Osteoblast (primary cell): ENCODE results near the gene CPN2. TPM values are rescaled to one million over a fixed set of nuclear protein-coding genes. Genes with fewer than 3 reads are reported as not detected.

ENCODE experiments used
- DNase-seq: peaks from one replicate; pipeline ENCODE4 v3.0.0; 2011; ENCODE audit warnings: low spot score, mixed read lengths; ENCODE audit not compliant: insufficient read length; ENCODE audit errors: missing footprints
- H2AFZ ChIP-seq: 2 replicates; pipeline ENCODE4 v1.6.0; 2011; ENCODE audit warnings: mild to moderate bottlenecking, low read length
- H3K27ac ChIP-seq: 2 replicates; pipeline ENCODE4 v1.5.1; 2011; ENCODE audit warnings: mild to moderate bottlenecking, low read depth, low read length, moderate library complexity
- H3K27me3 ChIP-seq: 2 replicates; pipeline ENCODE4 v1.6.0; 2012; ENCODE audit warnings: mild to moderate bottlenecking, control low read depth, inconsistent platforms, low read length, moderate library complexity; ENCODE audit not compliant: insufficient read depth
- H3K36me3 ChIP-seq: 2 replicates; pipeline ENCODE4 v1.5.1; 2011; ENCODE audit warnings: mild to moderate bottlenecking, low read length, control low read depth, moderate library complexity; ENCODE audit not compliant: insufficient read depth
- H3K4me1 ChIP-seq: 2 replicates; pipeline ENCODE4 v1.5.1; 2011; ENCODE audit warnings: mild to moderate bottlenecking, low read length, control low read depth, moderate library complexity; ENCODE audit not compliant: insufficient read depth
- H3K4me2 ChIP-seq: 2 replicates; pipeline ENCODE4 v1.6.0; 2011; ENCODE audit warnings: mild to moderate bottlenecking, low read length; ENCODE audit not compliant: insufficient read depth
- H3K4me3 ChIP-seq: fragments of 200-600 bp; sonication (generic); 3 replicates; pipeline ENCODE4 v1.5.1; 2012; ENCODE audit warnings: mild to moderate bottlenecking, low read length, inconsistent platforms; ENCODE audit not compliant: insufficient read depth
- H3K79me2 ChIP-seq: 2 replicates; pipeline ENCODE4 v1.6.0; 2012; ENCODE audit warnings: mild to moderate bottlenecking, low read length, control low read depth, inconsistent platforms; ENCODE audit not compliant: insufficient read depth
- H3K9me3 ChIP-seq: 2 replicates; pipeline ENCODE4 v1.5.1; 2011; ENCODE audit warnings: low read depth, low read length, control low read depth
- H4K20me1 ChIP-seq: 2 replicates; pipeline ENCODE4 v1.6.0; 2012; ENCODE audit warnings: mild to moderate bottlenecking, low read length, control low read depth; ENCODE audit not compliant: insufficient read depth
- CTCF ChIP-seq: IDR thresholded peaks from 2 replicates; pipeline ENCODE4 v1.5.1; 2011; ENCODE audit warnings: mild to moderate bottlenecking, low read depth, low read length, moderate library complexity; ENCODE audit errors: extremely low read depth
- total RNA-seq: library from RNA; depleted of rRNA; stranded (reverse); fragments of >200 nt; gene quantifications from 2 replicates; pipeline ENCODE4 v1.2.3, GENCODE V29; 2012

The CPN2 gene
- total RNA-seq, 1 donor, result under 0.01 TPM

- Histone ChIP-seq H3K27me3 (peaks cover 73% of the 10 kb centered on the region), H3K4me2 (no peak overlapping the region)
These were observed 37.4 kb downstream of the CPN2 start for GRCh38 chr3:194313560-194314387.

DNA sequence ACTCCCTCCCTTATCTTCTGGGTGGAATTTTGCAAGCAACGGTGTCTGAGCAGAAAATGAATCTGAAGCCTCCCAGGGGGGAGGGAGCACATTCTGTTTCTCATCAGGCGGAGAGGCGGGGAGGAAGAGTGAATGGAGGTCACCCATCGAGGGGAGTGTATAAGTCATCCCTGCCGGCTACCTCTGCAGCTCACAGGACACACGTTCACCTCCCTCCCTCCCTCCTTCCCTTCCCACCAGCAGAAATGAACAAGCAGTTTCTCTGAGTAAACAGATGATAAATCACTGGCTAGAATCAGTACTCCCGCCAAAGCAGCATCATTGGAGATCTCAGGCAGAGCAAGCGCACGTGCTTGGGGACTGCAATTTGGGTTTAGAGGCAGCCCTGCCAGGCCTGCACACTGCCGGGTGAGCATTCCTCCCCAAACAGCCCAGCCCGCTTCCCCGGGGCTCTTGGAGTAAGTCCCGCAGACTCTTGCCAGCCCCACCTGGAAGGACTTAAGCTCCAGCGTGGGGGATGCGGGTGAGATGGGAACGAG, 38.3 kb downstream of the CPN2 start:
- Histone ChIP-seq H3K36me3 (no peaks in the 10 kb centered on the region), H2AFZ (no peak overlapping the region), H3K27ac (no peak overlapping the region), H3K4me3 (no peak overlapping the region), H3K4me2 (no peak overlapping the region), H3K27me3 (peaks cover 77% of the 10 kb centered on the region), H3K9me3 (no peaks in the 10 kb centered on the region), H3K4me1 (peaks cover 9% of the 10 kb centered on the region), H3K79me2 (no peaks in the 10 kb centered on the region), H4K20me1 (no peaks in the 10 kb centered on the region)
- DNase-seq, result peak; percentile 61
- TF ChIP-seq CTCF, result no peak

More at GRCh38 chr3:194313560-194314387, 37.4 kb downstream of the CPN2 start:
- Histone ChIP-seq H3K27ac (no peak overlapping the region), H2AFZ (no peak overlapping the region), H3K9me3 (peaks cover 2% of the 10 kb centered on the region), H4K20me1 (no peaks in the 10 kb centered on the region), H3K36me3 (no peaks in the 10 kb centered on the region), H3K4me1 (peaks cover 9% of the 10 kb centered on the region), H3K4me3 (no peak overlapping the region), H3K79me2 (no peaks in the 10 kb centered on the region)
- TF ChIP-seq CTCF, result no peak
- DNase-seq, result peak; percentile 58

- TF ChIP-seq CTCF, result no peak
- peaks cover 77% of the 10 kb centered on the region for H3K27me3 ChIP-seq
- no peak overlapping the region for H3K27ac ChIP-seq
- H4K20me1 ChIP-seq, result no peaks in the 10 kb centered on the region
- peaks cover 9% of the 10 kb centered on the region for H3K4me1 ChIP-seq
- peak; percentile 19 for DNase-seq
- H2AFZ ChIP-seq, result no peak overlapping the region
- H3K79me2 ChIP-seq, result no peaks in the 10 kb centered on the region
- H3K4me2 ChIP-seq, result no peak overlapping the region
- H3K9me3 ChIP-seq, result no peaks in the 10 kb centered on the region
- no peaks in the 10 kb centered on the region for H3K36me3 ChIP-seq
- no peak overlapping the region for H3K4me3 ChIP-seq
These were observed 38.9 kb downstream of the CPN2 start for GRCh38 chr3:194312186-194312742.

- Histone ChIP-seq H3K27ac (no peak overlapping the region), H3K9me3 (no peaks in the 10 kb centered on the region), H3K4me2 (no peak overlapping the region), H4K20me1 (no peaks in the 10 kb centered on the region), H3K4me1 (peaks cover 7% of the 10 kb centered on the region), H3K79me2 (no peaks in the 10 kb centered on the region), H3K4me3 (no peak overlapping the region), H3K27me3 (peaks cover 75% of the 10 kb centered on the region), H3K36me3 (no peaks in the 10 kb centered on the region), H2AFZ (no peak overlapping the region)
- no peak for TF ChIP-seq CTCF
- no peak for DNase-seq
These were observed 40.1 kb downstream of the CPN2 start for GRCh38 chr3:194311000-194311399.
